ENCODE data around the gene LATS2. TPM values are rescaled to one million over a fixed set of nuclear protein-coding genes. Genes with fewer than 3 reads are reported as not detected.

The LATS2 gene
- total and polyA plus RNA-seq, 2 of the 8 experiments (the other 6 are each of a cell fraction or from before 2014, with no cell fraction given), result 8.3 to 26.2 TPM

- Histone ChIP-seq H2BK5ac (ENCODE audit: low read depth, low read length) (peak overlapping the region; percentile 52; the same call in 1 of the 2 replicates), H3K4ac (replicated peaks; ENCODE audit: insufficient read length, low read depth, low read length) (no peak overlapping the region), H3K9me3 (ENCODE audit: insufficient read depth in 2 of 2, low read depth in 1 of 2, low read length in 1 of 2) (no peaks in the 10 kb centered on the region), H2AFZ (ENCODE audit: low read length) (peak overlapping the region; percentile 77; the same call in 1 of the 2 replicates), H2BK120ac (replicated peaks; ENCODE audit: low read depth, low read length) (no peak overlapping the region), H3K79me2 (ENCODE audit: control insufficient read depth in 1 of 2, insufficient read depth in 2 of 2, low read length in 2 of 2) (no peaks in the 10 kb centered on the region), H2BK15ac (ENCODE audit: low read length) (no peak overlapping the region), H3K56ac (replicated peaks; ENCODE audit: insufficient read length, low read depth, low read length) (no peak overlapping the region), H4K5ac (ENCODE audit: insufficient read length, low read depth, low read length) (no peak overlapping the region), H4K8ac (ENCODE audit: extremely low read depth, insufficient read depth, low read length) (no peak overlapping the region), H3K23ac (ENCODE audit: insufficient read length) (no peak overlapping the region), H3K18ac (ENCODE audit: extremely low read depth, low read length) (no peak overlapping the region), H3K27ac (ENCODE audit: low read depth, low read length) (no peak overlapping the region), H2BK20ac (ENCODE audit: low read length) (no peak overlapping the region), H3K4me1 (replicated peaks in 1 of 4; ENCODE audit: control insufficient read depth in 3 of 4, insufficient read depth in 4 of 4, low read length in 3 of 4) (no peaks in the 10 kb centered on the region; a peak in 1 of 7 replicates), H3K36me3 (ENCODE audit: control insufficient read depth in 2 of 4, insufficient read depth in 4 of 4, low read length in 3 of 4) (no peaks in the 10 kb centered on the region), H2AK5ac (ENCODE audit: low read depth, low read length) (no peak overlapping the region), H4K20me1 (replicated peaks in 1 of 2; ENCODE audit: control insufficient read depth in 1 of 2, insufficient read depth in 2 of 2, low read length in 2 of 2) (no peaks in the 10 kb centered on the region), H3K23me2 (ENCODE audit: low read depth, low read length) (no peaks in the 10 kb centered on the region; the same call in 1 of the 2 replicates), H2BK12ac (ENCODE audit: low read depth, low read length) (peak overlapping the region; percentile 50; the same call in 1 of the 2 replicates), H3K79me1 (ENCODE audit: low read depth, low read length) (no peaks in the 10 kb centered on the region), H3K4me2 (ENCODE audit: insufficient read depth in 1 of 2, low read depth in 2 of 2, low read length in 2 of 2) (peak overlapping the region; percentile 61 to 75), H3K9ac (replicated peaks in 1 of 4; ENCODE audit: extremely low read depth in 1 of 4, low read depth in 3 of 4, low read length in 3 of 4) (no peak overlapping the region), H4K91ac (replicated peaks; ENCODE audit: insufficient read length, low read length) (no peak overlapping the region), H3K27me3 (replicated peaks in 1 of 4; ENCODE audit: control insufficient read depth in 3 of 4, extremely low read depth in 1 of 4, insufficient read depth in 3 of 4, low read length in 3 of 4) (peaks cover 0 to 19% (median 10%) of the 10 kb centered on the region in 4 experiments; a peak in 6 of 7 replicates), H3K14ac (ENCODE audit: insufficient read length) (no peak overlapping the region), H3K4me3 (ENCODE audit: extremely low read depth in 1 of 4, insufficient read depth in 2 of 4, low read depth in 3 of 4, low read length in 4 of 4) (peak overlapping the region; percentile 0 to 57 (median 16); a peak in 5 of 8 replicates)
- 23% methylated on average over 24 of the region's 29 CpGs; no CpG with 5 or more reads in 1 of the 2 experiments for WGBS, 2 experiments (ENCODE audit: extremely low coverage in 1 of 2, insufficient coverage in 1 of 2, insufficient read length in 1 of 2, insufficient replicate concordance in 2 of 2, low coverage in 1 of 2, low lambda C conversion rate in 2 of 2, missing lambda C conversion rate in 1 of 2)
- POLR2A ChIA-PET (ENCODE audit: partially characterized antibody), result interaction anchor here (1.0 to 3.3 kb wide), 4 partner anchors 26 to 230 kb away, joined by 3 to 9 read pairs (median 6); partner anchors contain the start of genes LATS2, MRPL57 and SKA3
- FAIRE-seq, result no peak
- peak; percentile 23 to 56 for DNase-seq (ENCODE audit: low read depth in 1 of 2, low spot score in 2 of 2)
- TF ChIP-seq KDM4A (IDR thresholded peaks at IDR 0.05; ENCODE audit: low read depth, low read length, severe bottlenecking) (peak; percentile 42), TEAD4 (IDR thresholded peaks at IDR 0.05; ENCODE audit: low read depth, low read length) (no peak), RBBP5 (IDR thresholded peaks at IDR 0.05; ENCODE audit: borderline replicate concordance, low read depth, low read length) (peak; percentile 69; the same call in 1 of the 2 replicates), ASH2L (IDR thresholded peaks at IDR 0.05; ENCODE audit: low read length) (peak; percentile 50), SUZ12 (IDR thresholded peaks at IDR 0.05; ENCODE audit: low read length) (peak; percentile 46; the same call in 1 of the 2 replicates), ZNF274 (IDR thresholded peaks at IDR 0.05; ENCODE audit: borderline replicate concordance, extremely low read depth, low read length) (no peak)
- TF ChIP-seq, protein P1, sequence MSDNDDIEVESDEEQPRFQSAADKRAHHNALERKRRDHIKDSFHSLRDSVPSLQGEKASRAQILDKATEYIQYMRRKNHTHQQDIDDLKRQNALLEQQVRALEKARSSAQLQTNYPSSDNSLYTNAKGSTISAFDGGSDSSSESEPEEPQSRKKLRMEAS (IDR thresholded peaks at IDR 0.05), result peak; percentile 88
- CTCF ChIA-PET (ENCODE audit: partially characterized antibody), result interaction anchor here (1.0 to 1.2 kb wide), 2 partner anchors 21 to 35 kb away, joined by 3 to 4 read pairs; no protein-coding TSS in a partner anchor
These were observed 115.4 kb downstream of the LATS2 start for GRCh38 chr13:20945952-20946383.
